Omental fat pad (tissue), 4 donors: ENCODE data around the gene RPL5. TPM values are rescaled to one million over a fixed set of nuclear protein-coding genes. Genes with fewer than 3 reads are reported as not detected.
"Not testable (repeated sequence)": the region's sequence is repeated elsewhere in the genome, so short reads cannot be mapped to it uniquely, and the experiment has no call there.

Source experiments
- ATAC-seq: fragments of 150-250 bp; one replicate; pipeline ENCODE4 v1.9.1; 2016; ENCODE audit warnings: mild to moderate bottlenecking, moderate library complexity; ENCODE audit not compliant: low FRiP score
- DNase-seq: peaks from one replicate; pipeline ENCODE4 v3.0.0-alpha.2; 2019; ENCODE audit warnings: low spot score
- CTCF ChIP-seq, 3 donors: fragments of 450-650 bp; IDR thresholded peaks; one replicate each; pipeline ENCODE4 v1.5.1; 2016 to 2017; ENCODE audit warnings: antibody characterized with exemption in 3 of 3, mild to moderate bottlenecking in 3 of 3, moderate library complexity in 2 of 3
- total RNA-seq, 4 donors: library from RNA; depleted of rRNA; stranded (reverse); fragments of >200 nt; gene quantifications; one replicate each; pipeline ENCODE4 v1.1.0, GENCODE V29; 2016

RPL5 gene
- total RNA-seq, result 1,000 to 10,000 TPM; 1,480 to 1,916 (median 1,561) TPM

DNA sequence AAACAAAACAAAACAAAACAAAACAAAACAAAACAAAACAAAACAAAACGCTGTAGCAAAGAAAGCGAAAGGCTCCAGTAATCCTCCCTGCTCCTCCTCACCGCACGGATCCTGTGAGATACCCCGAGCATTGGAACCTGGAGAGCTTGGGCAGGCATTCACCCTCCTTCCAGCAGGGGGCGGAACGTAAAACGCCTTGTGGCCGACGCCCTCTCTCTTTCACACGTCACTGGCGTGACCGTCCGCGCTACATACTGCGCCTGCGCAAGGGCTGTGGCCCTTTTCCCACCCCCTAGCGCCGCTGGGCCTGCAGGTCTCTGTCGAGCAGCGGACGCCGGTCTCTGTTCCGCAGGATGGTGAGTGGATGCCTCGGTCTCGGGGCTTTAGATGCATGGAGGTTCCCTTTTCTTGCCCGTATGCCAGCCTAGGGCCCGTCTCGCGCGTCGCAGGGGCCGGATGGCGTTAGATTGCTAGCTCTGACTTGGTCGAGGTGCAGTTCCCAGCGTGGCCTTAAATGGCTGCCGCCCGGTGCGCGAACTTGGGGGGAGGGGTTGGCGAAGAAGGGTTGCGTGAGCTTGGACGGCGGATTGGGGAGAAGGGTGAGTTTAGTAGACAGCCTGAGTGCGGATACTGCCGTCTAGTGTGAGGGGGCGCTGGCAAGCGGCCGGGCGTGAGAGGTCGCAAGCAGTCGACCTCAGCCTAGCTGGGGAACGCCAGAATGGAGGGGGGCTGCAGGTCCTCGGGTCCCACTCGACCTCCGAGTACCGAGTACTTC is at the start of gene RPL5:
RPL5 (plus strand) TSS at position 279 of the 775 bp plus-strand sequence; CDS start at position 354, 75 bp downstream.
- ATAC-seq, result peak; percentile 98
- TF ChIP-seq CTCF (IDR thresholded peaks at IDR 0.05), result peak in 2 of 3 donors; percentile 60 to 95
- peak; percentile 81 for DNase-seq

- ATAC-seq, DNase-seq: not testable (repeated sequence)
Measured at GRCh38 chr1:92783550-92783949, 48.3 kb upstream of the RPL5 start.

GRCh38 chr1:92784021-92784638 is 47.7 kb upstream of the RPL5 start:
- ATAC-seq (peak; percentile 57), DNase-seq (no peak)
- no peak for TF ChIP-seq CTCF (IDR thresholded peaks at IDR 0.05)

- peak; percentile 99 for ATAC-seq
- DNase-seq, result peak; percentile 66
- TF ChIP-seq CTCF (IDR thresholded peaks at IDR 0.05), result no peak
Measured at GRCh38 chr1:92784639-92785500, 47.0 kb upstream of the RPL5 start, which contains the start of gene EVI5. EVI5 (minus strand) TSS chr1:92785108; CDS start chr1:92736546, 48,562 bp downstream.

- TF ChIP-seq CTCF (IDR thresholded peaks at IDR 0.05), result no peak
- ATAC-seq, result no peak
- DNase-seq, result no peak
Measured at GRCh38 chr1:92786111-92786901, 45.5 kb upstream of the RPL5 start.

GRCh38 chr1:92790081-92790480 is 41.8 kb upstream of the RPL5 start:
- DNase-seq (no peak), ATAC-seq (no peak)
- no peak for TF ChIP-seq CTCF (IDR thresholded peaks at IDR 0.05)
